GM20000 (cell line): ENCODE results near the gene UNC45B.
"Not testable (repeated sequence)": the region's sequence is repeated elsewhere in the genome, so short reads cannot be mapped to it uniquely, and the experiment has no call there.

ENCODE experiments used
- DNase-seq: peaks from one replicate; pipeline ENCODE4 v3.0.0; 2012; ENCODE audit warnings: low spot score
- TF ChIP-seq, protein P1 (sequence below): IDR thresholded peaks from 2 replicates; pipeline ENCODE4 v1.5.1; 2012; ENCODE audit warnings: mild to moderate bottlenecking, control low read depth; ENCODE audit errors: extremely low read depth, missing control alignments

Gene UNC45B

DNA sequence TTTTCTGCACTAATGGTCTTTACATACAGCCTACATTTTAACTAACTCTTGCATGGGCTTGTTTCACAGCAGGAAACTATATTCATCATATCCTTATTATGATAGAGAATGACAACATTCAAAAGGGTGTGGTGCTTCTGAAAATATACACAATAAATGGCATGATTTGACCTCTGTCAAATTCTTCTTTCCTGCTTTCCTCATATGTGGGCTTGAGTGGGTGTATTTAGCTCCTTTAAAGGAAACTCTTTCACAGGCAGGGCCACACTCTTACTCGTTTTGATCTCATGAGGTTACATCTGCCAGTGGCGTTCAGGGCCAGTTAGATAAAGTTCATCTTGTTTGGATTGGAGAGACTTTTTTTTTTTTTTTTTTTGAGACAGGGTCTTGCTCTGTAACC is 40.5 kb downstream of the UNC45B start:
- no peak for DNase-seq
- TF ChIP-seq, protein P1, sequence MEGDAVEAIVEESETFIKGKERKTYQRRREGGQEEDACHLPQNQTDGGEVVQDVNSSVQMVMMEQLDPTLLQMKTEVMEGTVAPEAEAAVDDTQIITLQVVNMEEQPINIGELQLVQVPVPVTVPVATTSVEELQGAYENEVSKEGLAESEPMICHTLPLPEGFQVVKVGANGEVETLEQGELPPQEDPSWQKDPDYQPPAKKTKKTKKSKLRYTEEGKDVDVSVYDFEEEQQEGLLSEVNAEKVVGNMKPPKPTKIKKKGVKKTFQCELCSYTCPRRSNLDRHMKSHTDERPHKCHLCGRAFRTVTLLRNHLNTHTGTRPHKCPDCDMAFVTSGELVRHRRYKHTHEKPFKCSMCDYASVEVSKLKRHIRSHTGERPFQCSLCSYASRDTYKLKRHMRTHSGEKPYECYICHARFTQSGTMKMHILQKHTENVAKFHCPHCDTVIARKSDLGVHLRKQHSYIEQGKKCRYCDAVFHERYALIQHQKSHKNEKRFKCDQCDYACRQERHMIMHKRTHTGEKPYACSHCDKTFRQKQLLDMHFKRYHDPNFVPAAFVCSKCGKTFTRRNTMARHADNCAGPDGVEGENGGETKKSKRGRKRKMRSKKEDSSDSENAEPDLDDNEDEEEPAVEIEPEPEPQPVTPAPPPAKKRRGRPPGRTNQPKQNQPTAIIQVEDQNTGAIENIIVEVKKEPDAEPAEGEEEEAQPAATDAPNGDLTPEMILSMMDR = no peak

DNA sequence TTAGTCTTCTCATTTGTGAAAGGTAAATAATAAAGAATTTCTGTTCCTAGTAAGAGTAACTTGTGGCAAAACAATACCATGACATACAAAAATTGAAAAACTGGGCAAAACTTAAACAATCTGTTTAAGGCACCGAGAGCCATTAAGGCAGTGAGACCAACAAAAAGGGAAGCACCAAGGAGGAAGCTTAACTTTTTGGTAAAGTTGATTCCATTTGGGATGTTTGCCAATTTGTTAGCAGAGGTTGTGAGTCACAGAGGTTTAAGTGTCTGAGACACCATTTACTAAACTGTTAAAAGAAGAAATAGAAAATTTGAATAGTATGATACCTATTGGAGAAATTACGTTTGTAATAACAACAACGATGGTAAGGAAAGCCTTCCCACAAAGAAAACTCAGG is 41.7 kb downstream of the UNC45B start:
- no peak for DNase-seq
- TF ChIP-seq, protein P1 = no peak

DNA sequence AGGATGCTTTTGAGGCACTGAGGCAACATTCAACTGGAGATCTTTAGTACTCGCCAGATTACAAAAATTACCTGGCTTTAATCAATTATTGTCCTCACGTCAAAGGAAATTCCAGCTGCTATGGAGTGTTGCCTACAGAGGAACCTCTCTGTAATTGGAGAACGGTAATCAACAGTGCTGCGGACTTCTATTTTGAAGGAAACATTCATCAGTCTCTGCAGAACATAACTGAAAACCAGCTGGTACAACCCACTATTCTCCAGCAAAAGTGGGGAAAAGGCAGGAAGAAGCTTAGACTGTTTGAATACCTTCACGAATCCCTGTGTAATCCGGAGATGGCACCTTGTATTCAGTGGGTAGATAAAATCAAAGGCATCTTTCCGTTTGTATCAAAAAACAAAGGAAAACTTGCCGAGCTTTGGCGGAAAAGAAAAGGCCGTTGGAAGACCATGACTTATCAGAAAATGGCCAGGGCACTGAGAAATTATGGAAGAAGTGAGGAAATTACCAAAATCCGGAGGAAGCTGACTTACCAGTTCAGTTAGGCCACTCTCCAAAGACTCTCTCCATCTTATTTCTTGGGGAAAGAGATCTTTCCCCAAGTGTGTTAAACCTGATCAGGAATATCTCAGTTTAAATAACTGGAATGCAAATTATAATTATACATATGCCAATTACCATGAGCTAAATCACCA is 43.5 kb downstream of the UNC45B start:
- no peak for DNase-seq
- TF ChIP-seq, protein P1 = no peak

DNA sequence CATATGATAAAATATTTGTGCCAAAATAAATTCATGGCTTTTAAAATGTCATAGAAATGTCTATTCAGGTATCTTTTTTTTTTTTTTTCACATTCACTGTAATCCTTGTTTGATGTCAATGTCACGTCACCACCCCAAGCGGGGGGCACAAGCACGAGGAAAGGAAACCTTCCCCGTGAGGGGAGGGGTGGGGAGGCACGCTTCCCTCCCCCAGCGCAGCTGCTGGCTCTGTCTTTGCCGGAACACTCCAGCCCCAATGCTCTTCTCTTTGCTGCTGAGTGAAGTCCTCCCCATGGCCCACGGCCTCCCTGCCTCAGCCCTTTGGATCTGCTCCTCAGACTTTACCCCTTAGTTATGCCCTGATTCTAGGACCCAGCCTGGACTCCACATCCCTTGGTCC is 45.1 kb downstream of the UNC45B start:
- TF ChIP-seq, protein P1 = no peak
- no peak for DNase-seq

DNA sequence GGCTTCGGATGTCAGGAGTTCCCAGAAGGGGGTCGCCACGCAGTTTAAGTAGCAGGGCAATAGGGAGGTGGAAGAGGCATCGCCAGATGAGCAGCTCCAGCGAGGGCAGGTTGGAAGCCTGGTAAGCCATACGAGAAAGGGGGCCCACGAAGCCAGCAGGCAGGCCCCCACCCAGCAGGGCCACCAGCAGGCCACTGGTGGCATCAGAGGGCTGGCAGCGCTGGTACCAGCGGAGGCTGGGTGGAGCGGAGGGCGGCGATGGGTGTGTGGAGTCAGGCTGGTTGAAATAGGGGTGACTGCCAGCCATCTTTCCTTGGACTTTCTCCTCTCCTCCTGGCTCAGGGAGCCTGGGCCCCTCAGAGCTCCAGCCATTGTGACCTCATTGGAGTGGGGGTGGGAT is 46.4 kb downstream of the UNC45B start, which contains the start of gene SLC35G3:
SLC35G3 (minus strand) TSS at position 393 of the 400 bp plus-strand sequence; CDS start at position 307, 86 bp downstream.
- not testable (repeated sequence) for DNase-seq

DNA sequence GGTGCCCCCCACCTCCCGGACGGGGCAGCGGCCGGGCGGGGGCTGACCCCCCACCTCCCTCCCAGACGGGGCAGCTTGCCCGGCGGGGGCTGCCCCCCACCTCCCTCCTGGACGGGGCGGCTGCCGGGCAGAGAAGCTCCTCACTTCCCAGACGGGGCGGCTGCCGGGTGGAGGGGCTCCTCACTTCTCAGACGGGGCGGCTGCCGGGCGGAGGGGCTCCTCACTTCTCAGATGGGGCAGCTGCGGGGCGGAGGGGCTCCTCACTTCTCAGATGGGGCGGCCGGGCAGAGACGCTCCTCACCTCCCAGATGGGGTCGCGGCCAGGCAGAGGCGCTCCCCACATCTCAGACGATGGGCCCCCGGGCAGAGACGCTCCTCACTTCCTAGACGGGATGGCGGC is 47.4 kb downstream of the UNC45B start:
- DNase-seq = not testable (repeated sequence)

DNA sequence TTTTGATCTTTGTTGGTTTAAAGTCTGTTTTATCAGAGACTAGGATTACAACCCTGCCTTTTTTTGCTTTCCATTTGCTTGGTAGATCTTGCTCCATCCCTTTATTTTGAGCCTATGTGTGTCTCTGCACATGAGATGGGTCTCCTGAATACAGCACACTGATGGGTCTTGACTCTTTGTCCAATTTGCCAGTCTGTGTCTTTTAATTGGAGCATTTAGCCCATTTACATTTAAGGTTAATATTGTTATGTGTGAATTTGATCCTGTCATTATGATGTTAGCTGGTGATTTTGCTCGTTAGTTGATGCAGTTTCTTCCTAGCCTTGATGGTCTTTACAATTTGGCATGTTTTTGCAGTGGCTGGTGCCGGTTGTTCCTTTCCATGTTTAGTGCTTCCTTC is 55.0 kb downstream of the UNC45B start:
- not testable (repeated sequence) for DNase-seq

DNA sequence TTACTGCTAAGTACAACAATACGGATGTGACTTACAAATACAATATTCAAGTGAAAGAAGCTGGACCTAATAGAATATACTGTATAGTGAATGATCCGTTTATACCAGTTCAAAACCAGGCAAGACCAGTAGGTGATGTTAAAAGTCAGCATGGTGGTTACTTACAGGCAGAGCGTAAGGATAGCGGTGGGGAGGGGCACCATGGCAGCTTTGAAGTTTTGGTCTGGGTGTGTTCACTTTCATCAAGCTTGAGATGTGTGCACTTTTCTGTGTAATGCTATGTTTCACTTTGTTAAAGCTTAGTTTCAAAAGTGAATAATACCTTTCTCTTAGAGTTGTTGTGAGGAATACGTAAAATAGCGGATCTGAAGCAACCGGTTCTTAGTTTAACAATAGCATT is 63.1 kb downstream of the UNC45B start:
- TF ChIP-seq, protein P1 = no peak
- no peak for DNase-seq

DNA sequence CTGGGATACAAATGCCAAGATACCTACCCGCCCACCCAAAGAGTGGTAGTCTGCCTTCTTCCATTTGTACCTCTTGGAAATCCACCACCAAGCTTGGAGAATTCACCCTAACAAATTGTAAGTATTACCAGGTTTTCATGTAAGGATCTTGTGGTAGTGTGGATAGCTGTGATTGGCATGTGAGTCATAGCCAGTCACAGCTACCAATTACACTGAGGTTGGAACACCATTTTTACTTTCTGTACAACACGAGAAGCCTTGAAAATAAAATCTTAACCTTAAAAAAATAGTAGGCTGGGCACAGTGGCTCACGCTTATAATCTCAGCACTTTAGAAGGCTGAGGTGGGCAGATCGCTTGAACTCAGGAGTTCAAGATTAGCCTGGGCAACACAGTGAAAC is 65.1 kb downstream of the UNC45B start:
- no peak for DNase-seq
- TF ChIP-seq, protein P1 = no peak
